Endothelial cell (in vitro differentiated cells): ENCODE data around the gene ARHGAP1. TPM values are rescaled to one million over a fixed set of nuclear protein-coding genes. Genes with fewer than 3 reads are reported as not detected.
A peak's percentile ranks its signal among the peaks of the same experiment; 100 is the strongest.
"Not testable (repeated sequence)": the region's sequence is repeated elsewhere in the genome, so short reads cannot be mapped to it uniquely, and the experiment has no call there.

ENCODE experiments used
- DNase-seq: peaks from one replicate; pipeline ENCODE4 v3.0.0; 2021; ENCODE audit warnings: low spot score
- H3K27ac Mint-ChIP-seq: one replicate; pipeline ENCODE4 v1.8.0; 2021; ENCODE audit warnings: mixed read lengths, inconsistent platforms; ENCODE audit not compliant: unreplicated experiment
- H3K27me3 Mint-ChIP-seq: one replicate; pipeline ENCODE4 v1.8.0; 2021; ENCODE audit warnings: mild to moderate bottlenecking, moderate library complexity, mixed read lengths, inconsistent platforms; ENCODE audit not compliant: unreplicated experiment
- H3K36me3 Mint-ChIP-seq: one replicate; pipeline ENCODE4 v1.8.0; 2021; ENCODE audit warnings: mild to moderate bottlenecking, low read depth, mixed read lengths, inconsistent platforms; ENCODE audit not compliant: unreplicated experiment
- H3K4me1 Mint-ChIP-seq: one replicate; pipeline ENCODE4 v1.8.0; 2021; ENCODE audit warnings: mild to moderate bottlenecking, mixed read lengths, inconsistent platforms; ENCODE audit not compliant: unreplicated experiment
- H3K4me3 Mint-ChIP-seq: one replicate; pipeline ENCODE4 v1.8.0; 2021; ENCODE audit warnings: mild to moderate bottlenecking, mixed read lengths, inconsistent platforms; ENCODE audit not compliant: unreplicated experiment
- H3K9me3 Mint-ChIP-seq: one replicate; pipeline ENCODE4 v1.8.0; 2021; ENCODE audit warnings: mixed read lengths, inconsistent platforms; ENCODE audit not compliant: unreplicated experiment
- total RNA-seq: library from RNA; stranded (reverse); fragmentation: NEBNext Ultra II Directional; extraction: Animal tissue kit (Norgen Biotek cat#: 25700); gene quantifications from one replicate; pipeline ENCODE4 v1.2.1, GENCODE V29; 2021; ENCODE audit not compliant: unreplicated experiment
- TF ChIP-seq, protein P1 (sequence below): fragments of 200-600 bp; sonication (generic); IDR thresholded peaks from one replicate; pipeline ENCODE4 v1.5.0; 2021; ENCODE audit warnings: antibody characterized with exemption; ENCODE audit not compliant: unreplicated experiment

The ARHGAP1 gene
- total RNA-seq, 1 donor from 2014 or later: 69.5 TPM

DNA sequence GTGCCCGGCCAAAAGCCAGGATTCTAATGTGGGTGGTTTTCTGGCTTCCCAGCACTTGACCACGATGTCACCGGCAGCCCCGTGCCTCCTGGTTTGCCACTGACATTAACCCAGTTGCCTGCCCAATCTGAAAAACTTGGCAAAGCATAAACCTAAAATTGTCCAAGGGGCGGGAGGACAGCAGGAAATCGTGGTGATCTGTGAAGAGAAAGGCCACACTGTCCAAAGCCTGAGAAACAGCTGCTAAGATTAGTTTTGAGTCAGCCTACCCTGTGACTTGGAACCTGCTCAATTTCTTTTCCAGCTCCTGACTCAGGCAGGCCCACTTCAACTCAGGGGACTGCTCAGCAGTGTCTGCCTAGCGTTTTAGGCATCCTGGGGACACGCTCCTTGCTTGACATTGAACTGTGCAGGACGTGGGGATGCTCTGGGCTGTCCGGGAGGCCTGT lies 10.4 kb upstream of the ARHGAP1 start:
- H3K36me3 Mint-ChIP-seq: peaks cover 17% of the 10 kb centered on the region
- no peak overlapping the region for H3K27ac Mint-ChIP-seq
- no peaks in the 10 kb centered on the region for H3K27me3 Mint-ChIP-seq
- DNase-seq: no peak
- TF ChIP-seq, protein P1, sequence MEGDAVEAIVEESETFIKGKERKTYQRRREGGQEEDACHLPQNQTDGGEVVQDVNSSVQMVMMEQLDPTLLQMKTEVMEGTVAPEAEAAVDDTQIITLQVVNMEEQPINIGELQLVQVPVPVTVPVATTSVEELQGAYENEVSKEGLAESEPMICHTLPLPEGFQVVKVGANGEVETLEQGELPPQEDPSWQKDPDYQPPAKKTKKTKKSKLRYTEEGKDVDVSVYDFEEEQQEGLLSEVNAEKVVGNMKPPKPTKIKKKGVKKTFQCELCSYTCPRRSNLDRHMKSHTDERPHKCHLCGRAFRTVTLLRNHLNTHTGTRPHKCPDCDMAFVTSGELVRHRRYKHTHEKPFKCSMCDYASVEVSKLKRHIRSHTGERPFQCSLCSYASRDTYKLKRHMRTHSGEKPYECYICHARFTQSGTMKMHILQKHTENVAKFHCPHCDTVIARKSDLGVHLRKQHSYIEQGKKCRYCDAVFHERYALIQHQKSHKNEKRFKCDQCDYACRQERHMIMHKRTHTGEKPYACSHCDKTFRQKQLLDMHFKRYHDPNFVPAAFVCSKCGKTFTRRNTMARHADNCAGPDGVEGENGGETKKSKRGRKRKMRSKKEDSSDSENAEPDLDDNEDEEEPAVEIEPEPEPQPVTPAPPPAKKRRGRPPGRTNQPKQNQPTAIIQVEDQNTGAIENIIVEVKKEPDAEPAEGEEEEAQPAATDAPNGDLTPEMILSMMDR: no peak
- H3K4me3 Mint-ChIP-seq: no peak overlapping the region
- peaks cover 2% of the 10 kb centered on the region for H3K4me1 Mint-ChIP-seq
- H3K9me3 Mint-ChIP-seq: no peaks in the 10 kb centered on the region

DNA sequence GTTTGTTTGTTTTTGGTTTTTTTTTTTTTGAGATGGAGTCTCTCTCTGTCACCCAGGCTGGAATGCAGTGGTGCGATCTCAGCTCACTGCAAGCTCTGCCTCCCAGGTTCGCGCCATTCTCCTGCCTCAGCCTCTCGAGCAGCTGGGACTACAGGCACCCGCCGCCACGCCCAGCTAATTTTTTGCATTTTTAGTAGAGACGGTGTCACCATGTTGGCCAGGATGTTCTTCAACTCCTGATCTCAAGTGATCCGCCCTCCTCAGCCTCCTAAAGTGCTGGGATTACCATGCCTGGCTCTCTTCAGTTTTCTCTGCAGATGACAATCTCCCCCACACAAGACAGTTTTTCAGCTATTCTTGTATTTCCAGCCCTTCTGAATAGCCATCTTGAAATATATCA lies 8.9 kb upstream of the ARHGAP1 start:
- H3K4me1 Mint-ChIP-seq, DNase-seq, H3K27me3 Mint-ChIP-seq, H3K4me3 Mint-ChIP-seq, H3K27ac Mint-ChIP-seq, H3K9me3 Mint-ChIP-seq: not testable (repeated sequence)
- H3K36me3 Mint-ChIP-seq: peaks cover 22% of the 10 kb centered on the region

DNA sequence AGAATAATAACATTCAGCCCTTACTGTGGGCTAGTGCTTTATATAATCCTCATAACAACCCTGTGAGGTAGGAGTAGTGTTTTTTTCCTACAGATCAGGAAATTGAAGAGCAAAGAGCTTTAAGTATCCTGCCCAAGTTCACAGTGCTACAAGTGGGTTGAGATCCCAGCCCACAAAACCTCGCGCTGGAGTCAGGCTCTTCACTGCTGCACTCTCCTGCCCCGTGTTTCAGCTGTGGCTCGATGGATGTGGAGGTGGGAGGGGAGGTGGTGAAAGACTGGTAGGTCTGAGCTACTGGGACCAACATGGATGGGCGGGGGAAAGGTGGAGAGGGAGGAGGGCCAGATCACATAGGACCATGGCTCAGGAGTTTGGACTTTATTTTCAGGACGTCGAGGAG lies 6.5 kb upstream of the ARHGAP1 start:
- H3K4me3 Mint-ChIP-seq: peak overlapping the region; percentile 2
- H3K9me3 Mint-ChIP-seq: no peaks in the 10 kb centered on the region
- no peak for DNase-seq
- TF ChIP-seq, protein P1: no peak
- peaks cover 38% of the 10 kb centered on the region for H3K36me3 Mint-ChIP-seq
- H3K4me1 Mint-ChIP-seq: peaks cover 12% of the 10 kb centered on the region
- peaks cover 8% of the 10 kb centered on the region for H3K27me3 Mint-ChIP-seq
- no peak overlapping the region for H3K27ac Mint-ChIP-seq

DNA sequence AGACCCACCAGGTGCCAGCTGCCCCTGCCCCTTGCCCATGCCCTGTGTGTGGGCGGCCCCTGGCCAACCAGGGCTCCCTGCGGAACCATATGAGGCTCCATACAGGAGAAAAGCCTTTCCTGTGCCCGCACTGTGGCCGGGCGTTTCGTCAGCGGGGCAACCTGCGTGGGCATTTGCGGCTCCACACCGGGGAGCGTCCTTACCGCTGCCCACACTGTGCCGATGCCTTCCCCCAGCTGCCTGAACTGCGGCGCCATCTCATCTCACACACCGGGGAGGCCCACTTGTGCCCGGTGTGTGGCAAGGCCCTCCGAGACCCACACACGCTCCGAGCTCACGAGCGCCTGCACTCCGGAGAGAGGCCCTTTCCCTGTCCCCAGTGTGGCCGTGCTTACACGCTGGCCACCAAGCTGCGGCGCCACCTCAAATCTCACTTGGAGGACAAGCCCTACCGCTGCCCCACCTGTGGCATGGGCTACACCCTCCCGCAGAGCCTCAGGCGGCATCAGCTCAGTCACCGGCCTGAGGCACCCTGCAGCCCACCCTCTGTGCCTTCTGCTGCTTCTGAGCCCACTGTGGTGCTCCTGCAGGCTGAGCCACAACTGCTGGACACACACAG lies 4.8 kb upstream of the ARHGAP1 start:
- TF ChIP-seq, protein P1: no peak
- Mint-ChIP-seq H3K4me1 (peaks cover 24% of the 10 kb centered on the region), H3K27ac (no peak overlapping the region), H3K9me3 (no peaks in the 10 kb centered on the region), H3K4me3 (no peak overlapping the region), H3K27me3 (peaks cover 16% of the 10 kb centered on the region), H3K36me3 (peaks cover 44% of the 10 kb centered on the region)
- DNase-seq: no peak

DNA sequence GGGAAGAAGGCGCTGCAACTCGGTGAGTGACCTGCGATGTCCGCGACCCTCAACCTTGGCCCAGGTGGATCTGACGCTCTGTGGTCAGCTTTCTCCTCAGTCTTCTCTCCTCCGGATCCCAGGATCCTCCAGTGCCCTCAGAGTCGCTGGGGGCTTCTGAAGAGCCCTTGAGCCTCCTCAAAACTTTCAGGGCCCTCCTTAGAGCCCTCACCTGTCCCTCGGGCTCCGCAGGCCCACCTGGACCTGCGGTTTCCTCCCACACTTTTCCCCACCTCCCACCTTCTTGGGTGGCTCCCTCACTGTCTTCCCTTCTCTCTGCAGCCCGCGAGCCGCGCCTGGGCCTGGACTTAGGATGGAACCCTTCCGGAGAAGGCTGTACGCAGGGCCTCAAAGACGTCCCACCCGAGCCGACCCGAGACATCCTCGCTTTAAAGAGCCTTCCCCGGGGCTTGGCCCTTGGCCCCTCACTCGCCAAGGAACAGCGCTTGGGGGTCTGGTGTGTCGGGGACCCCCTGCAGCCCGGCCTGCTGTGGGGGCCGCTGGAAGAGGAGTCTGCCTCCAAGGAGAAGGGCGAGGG lies 747 bp upstream of the ARHGAP1 start:
- peaks cover 18% of the 10 kb centered on the region for H3K27me3 Mint-ChIP-seq
- peak overlapping the region; percentile 98 for H3K4me3 Mint-ChIP-seq
- peak overlapping the region; percentile 98 for H3K27ac Mint-ChIP-seq
- H3K36me3 Mint-ChIP-seq: peaks cover 34% of the 10 kb centered on the region
- peaks cover 30% of the 10 kb centered on the region for H3K4me1 Mint-ChIP-seq
- no peaks in the 10 kb centered on the region for H3K9me3 Mint-ChIP-seq
- DNase-seq: no peak
- TF ChIP-seq, protein P1: no peak
